Muscle layer of colon (tissue), 2 donors: Measurements from ENCODE around the gene RNF138.

ENCODE experiments used
- H3K27ac ChIP-seq: one replicate; pipeline ENCODE4 v1.7.0; 2013; ENCODE audit warnings: low read depth, mild to moderate bottlenecking, low read length, moderate library complexity
- H3K27me3 ChIP-seq, 2 donors: one replicate each; pipeline ENCODE4 v1.7.0; 2013; ENCODE audit warnings: low read length in 2 of 2, mild to moderate bottlenecking in 2 of 2; ENCODE audit not compliant: insufficient read depth in 2 of 2, control insufficient read depth in 1 of 2
- H3K36me3 ChIP-seq: one replicate; pipeline ENCODE4 v1.7.0; 2013; ENCODE audit warnings: mild to moderate bottlenecking, low read length; ENCODE audit not compliant: insufficient read depth
- H3K4me1 ChIP-seq: one replicate; pipeline ENCODE4 v1.7.0; 2013; ENCODE audit warnings: mild to moderate bottlenecking, low read length; ENCODE audit not compliant: insufficient read depth
- H3K4me3 ChIP-seq, 2 donors: one replicate each; pipeline ENCODE4 v1.7.0; 2013; ENCODE audit warnings: low read length in 2 of 2, low read depth in 1 of 2, mild to moderate bottlenecking in 1 of 2, moderate library complexity in 1 of 2
- H3K9ac ChIP-seq: one replicate; pipeline ENCODE4 v1.7.0; 2013; ENCODE audit warnings: low read length
- H3K9me3 ChIP-seq: one replicate; pipeline ENCODE4 v1.7.0; 2013; ENCODE audit warnings: mild to moderate bottlenecking, low read length
- donor health status: abdominal sarcoma.
- donor health status: Adenocarcinoma of cecum.

RNF138 gene

GRCh38 chr18:32177530-32177929 lies 85.9 kb downstream of the RNF138 start:
- Histone ChIP-seq H3K4me1 (no peaks in the 10 kb centered on the region), H3K9me3 (no peaks in the 10 kb centered on the region), H3K4me3 (no peak overlapping the region), H3K27me3 (no peaks in the 10 kb centered on the region), H3K36me3 (no peaks in the 10 kb centered on the region), H3K9ac (no peak overlapping the region), H3K27ac (no peak overlapping the region)
